Posterior cingulate gyrus (tissue), 11 donors: ENCODE data around the gene VAV3.

Experiments used
- DNase-seq, 10 donors: peaks; one replicate each; pipeline versions ENCODE4 v3.0.0 to v3.0.0-alpha.2; 2020 to 2021; ENCODE audit warnings: mixed read lengths in 3 of 10
- intact Hi-C: fragments of 100-400 bp; cut with DNase I; formaldehyde crosslinking; loops from one replicate; pipeline ENCODE4 v1.15.1; 2023

The VAV3 gene

GRCh38 chr1:107940701-107941100 is 24.3 kb downstream of the VAV3 start:
- no peak for DNase-seq
- intact Hi-C loops, result no loop called here

- intact Hi-C loops, result no loop called here
- DNase-seq, result no peak
These were observed 24.9 kb downstream of the VAV3 start for GRCh38 chr1:107940017-107940577.

- intact Hi-C loops, result no loop called here
These were observed 25.7 kb downstream of the VAV3 start for GRCh38 chr1:107939256-107939655.

GRCh38 chr1:107936498-107937481 is 28.2 kb downstream of the VAV3 start:
- intact Hi-C loops, result no loop called here
- no peak for DNase-seq

More at GRCh38 chr1:107939256-107939655, 25.7 kb downstream of the VAV3 start:
- DNase-seq, result no peak

GRCh38 chr1:107935396-107936064 is 29.4 kb downstream of the VAV3 start:
- intact Hi-C loops, result no loop called here
- no peak for DNase-seq

- intact Hi-C loops, result no loop called here
- DNase-seq, result no peak
These were observed 30.4 kb downstream of the VAV3 start for GRCh38 chr1:107934578-107934977.

GRCh38 chr1:107933736-107934135 is 31.2 kb downstream of the VAV3 start:
- no peak for DNase-seq
- intact Hi-C loops, result no loop called here

GRCh38 chr1:107930292-107930691 is 34.7 kb downstream of the VAV3 start:
- no peak for DNase-seq
- intact Hi-C loops, result no loop called here

- no peak for DNase-seq
- intact Hi-C loops, result no loop called here
These were observed 37.2 kb downstream of the VAV3 start for GRCh38 chr1:107927820-107928219.

GRCh38 chr1:107926436-107927080 is 38.4 kb downstream of the VAV3 start:
- intact Hi-C loops, result no loop called here
- DNase-seq, result no peak

- no peak for DNase-seq
- intact Hi-C loops, result no loop called here
These were observed 39.4 kb downstream of the VAV3 start for GRCh38 chr1:107925565-107925964.

- DNase-seq, result no peak
- intact Hi-C loops, result no loop called here
These were observed 44.0 kb downstream of the VAV3 start for GRCh38 chr1:107920999-107921398.

- DNase-seq, result no peak
- intact Hi-C loops, result no loop called here
These were observed 44.4 kb downstream of the VAV3 start for GRCh38 chr1:107920561-107920960.

- intact Hi-C loops, result no loop called here
These were observed 45.0 kb downstream of the VAV3 start for GRCh38 chr1:107919953-107920352.

GRCh38 chr1:107914119-107914765 is 50.7 kb downstream of the VAV3 start:
- peak in 1 of 10 donors; percentile 32 for DNase-seq
- intact Hi-C loops, result no loop called here

More at GRCh38 chr1:107919953-107920352, 45.0 kb downstream of the VAV3 start:
- DNase-seq, result no peak

- intact Hi-C loops, result no loop called here
- no peak for DNase-seq
These were observed 52.3 kb downstream of the VAV3 start for GRCh38 chr1:107912656-107913055.

- intact Hi-C loops, result no loop called here
- no peak for DNase-seq
These were observed 64.7 kb downstream of the VAV3 start for GRCh38 chr1:107900090-107900945.

- no peak for DNase-seq
- intact Hi-C loops, result no loop called here
These were observed 65.3 kb downstream of the VAV3 start for GRCh38 chr1:107899655-107900054.
